Activated CD8-positive, alpha-beta memory T cell treated with anti-CD3 and anti-CD28 coated beads for 36 hours (primary cell): ENCODE data around the gene E2F4. TPM values are rescaled to one million over a fixed set of nuclear protein-coding genes. Genes with fewer than 3 reads are reported as not detected.

Experiments used
- CTCF ChIA-PET: fragments of 350-600 bp; sonication (Branson Sonifier 250); formaldehyde crosslinking; loops from one replicate; lab custom pipeline; 2021; ENCODE audit warnings: antibody characterized with exemption; lab: Charles Lee
- POLR2A ChIA-PET: fragments of 350-600 bp; sonication (Branson Sonifier 250); formaldehyde crosslinking; loops from one replicate; lab custom pipeline; 2021; ENCODE audit warnings: antibody characterized with exemption; lab: Charles Lee
- total RNA-seq, 2 experiments: library from RNA; stranded (reverse); gene quantifications; one replicate each; pipeline ENCODE4 v1.2.3, GENCODE V29; 2021

E2F4 gene
- total RNA-seq, 2 experiments from 2014 or later, result 146 to 151 TPM

- CTCF ChIA-PET, result interaction anchor here (1.3 to 4.8 kb wide), 4 partner anchors 12 to 164 kb away, joined by 3 to 23 read pairs (median 8); partner anchors contain the start of gene NOL3
- POLR2A ChIA-PET, result interaction anchor here (0.6 kb wide), 1 partner anchor 154 kb away, joined by 9 read pairs; no protein-coding TSS in a partner anchor
These were observed 9.7 kb upstream of the E2F4 start for GRCh38 chr16:67182288-67182687.

GRCh38 chr16:67183284-67183626 lies 8.7 kb upstream of the E2F4 start:
- POLR2A ChIA-PET, result interaction anchor here (0.6 to 0.9 kb wide), 2 partner anchors 13 to 43 kb away, joined by 3 read pairs; partner anchors contain the start of genes NOL3 and TMEM208
- CTCF ChIA-PET, result interaction anchor here (0.6 to 4.8 kb wide), 6 partner anchors 8 to 229 kb away, joined by 3 to 23 read pairs (median 14); partner anchors contain the start of gene NOL3

- ChIA-PET CTCF (interaction anchor here (0.6 to 4.8 kb wide), 18 partner anchors 8 to 289 kb away, joined by 3 to 26 read pairs (median 5); partner anchors contain the start of genes HSF4 and NOL3), POLR2A (interaction anchor here (0.6 to 0.9 kb wide), 2 partner anchors 43 to 155 kb away, joined by 3 read pairs; partner anchors contain the start of gene TMEM208)
These were observed 8.1 kb upstream of the E2F4 start, which contains the start of gene MATCAP1 for GRCh38 chr16:67183627-67184452. Gene MATCAP1 (minus strand): TSS chr16:67183963. CDS start chr16:67180610, 3,353 bp downstream.

DNA sequence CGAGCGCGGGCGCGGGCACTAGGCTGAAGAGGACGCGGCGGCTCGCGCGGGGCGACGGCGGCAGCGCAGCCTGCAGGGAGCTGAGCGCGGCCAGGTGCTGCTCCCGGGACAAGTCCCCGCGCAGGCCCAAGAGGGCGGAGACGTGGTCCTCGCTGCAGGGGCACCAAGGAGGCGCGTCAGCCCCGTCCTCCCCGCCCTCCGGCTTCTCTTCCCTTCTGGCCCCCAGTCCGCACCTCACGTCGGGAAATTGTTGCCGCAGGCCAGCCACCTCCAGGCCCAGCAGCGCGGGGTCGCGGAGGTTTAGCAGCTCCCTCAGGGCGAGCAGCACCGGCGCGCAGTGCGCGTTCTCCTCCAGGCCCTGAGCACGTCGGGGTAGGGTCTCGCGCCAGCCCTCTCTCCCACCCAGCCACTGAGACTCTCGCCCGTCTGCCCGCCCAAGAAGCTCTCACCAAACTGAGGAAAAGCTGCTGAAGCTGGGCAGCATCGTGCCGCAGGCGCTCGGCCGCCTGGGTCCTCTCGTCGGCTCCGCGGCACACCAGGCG lies 7.4 kb upstream of the E2F4 start:
- CTCF ChIA-PET, result interaction anchor here (0.6 to 4.8 kb wide), 28 partner anchors 9 to 289 kb away, joined by 3 to 26 read pairs (median 5); partner anchors contain the start of genes B3GNT9, FBXL8, HSF4 and NOL3

GRCh38 chr16:67184995-67185650 lies 6.8 kb upstream of the E2F4 start:
- POLR2A ChIA-PET, result interaction anchor here (0.5 to 1.2 kb wide), 4 partner anchors 11 to 357 kb away, joined by 3 to 8 read pairs (median 3); no protein-coding TSS in a partner anchor
- CTCF ChIA-PET, result interaction anchor here (0.6 to 4.8 kb wide), 32 partner anchors 10 to 290 kb away, joined by 3 to 26 read pairs (median 5); partner anchors contain the start of genes B3GNT9, FBXL8, HSF4 and NOL3

More for the DNA sequence above, 7.4 kb upstream of the E2F4 start:
- POLR2A ChIA-PET, result interaction anchor here (0.6 to 1.2 kb wide), 3 partner anchors 25 to 167 kb away, joined by 3 read pairs; no protein-coding TSS in a partner anchor

- ChIA-PET CTCF (interaction anchor here (0.6 to 4.8 kb wide), 24 partner anchors 10 to 291 kb away, joined by 3 to 26 read pairs (median 5); partner anchors contain the start of genes B3GNT9, FBXL8, HSF4 and NOL3), POLR2A (interaction anchor here (0.5 to 1.2 kb wide), 3 partner anchors 12 to 357 kb away, joined by 3 to 8 read pairs (median 3); no protein-coding TSS in a partner anchor)
These were observed 6.3 kb upstream of the E2F4 start for GRCh38 chr16:67185651-67186134.

DNA sequence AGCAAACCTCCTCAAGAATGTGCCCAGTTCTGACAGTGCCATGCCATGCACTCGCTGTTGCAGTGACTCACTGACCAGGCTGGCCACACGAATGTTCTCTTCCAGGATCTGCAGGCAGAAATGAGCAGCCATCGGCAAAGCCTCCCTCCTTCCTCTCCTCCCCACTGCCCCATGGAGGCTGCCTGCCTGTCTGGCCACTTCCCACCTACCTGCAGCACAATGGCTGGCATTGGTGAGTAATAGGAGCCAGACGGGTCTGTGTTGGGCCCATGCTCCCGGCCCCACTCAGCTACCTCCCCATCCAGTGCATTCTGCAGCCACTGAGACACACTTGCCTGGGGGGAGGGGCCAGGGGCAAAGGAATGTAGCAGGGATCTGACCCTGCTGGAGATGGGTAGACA lies 5.4 kb upstream of the E2F4 start:
- ChIA-PET POLR2A (no interaction called here), CTCF (interaction anchor here (0.6 to 1.1 kb wide), 2 partner anchors 14 to 168 kb away, joined by 3 to 4 read pairs; no protein-coding TSS in a partner anchor)

GRCh38 chr16:67187175-67187890 lies 4.6 kb upstream of the E2F4 start:
- ChIA-PET CTCF (interaction anchor here (1.1 to 1.4 kb wide), 3 partner anchors 11 to 169 kb away, joined by 3 to 5 read pairs (median 3); no protein-coding TSS in a partner anchor), POLR2A (no interaction called here)

- ChIA-PET POLR2A (interaction anchor here (0.6 kb wide), 1 partner anchor 69 kb away, joined by 9 read pairs; no protein-coding TSS in a partner anchor), CTCF (interaction anchor here (1.0 to 1.4 kb wide), 3 partner anchors 12 to 234 kb away, joined by 3 to 5 read pairs (median 3); no protein-coding TSS in a partner anchor)
These were observed 3.6 kb upstream of the E2F4 start for GRCh38 chr16:67188323-67188722.

DNA sequence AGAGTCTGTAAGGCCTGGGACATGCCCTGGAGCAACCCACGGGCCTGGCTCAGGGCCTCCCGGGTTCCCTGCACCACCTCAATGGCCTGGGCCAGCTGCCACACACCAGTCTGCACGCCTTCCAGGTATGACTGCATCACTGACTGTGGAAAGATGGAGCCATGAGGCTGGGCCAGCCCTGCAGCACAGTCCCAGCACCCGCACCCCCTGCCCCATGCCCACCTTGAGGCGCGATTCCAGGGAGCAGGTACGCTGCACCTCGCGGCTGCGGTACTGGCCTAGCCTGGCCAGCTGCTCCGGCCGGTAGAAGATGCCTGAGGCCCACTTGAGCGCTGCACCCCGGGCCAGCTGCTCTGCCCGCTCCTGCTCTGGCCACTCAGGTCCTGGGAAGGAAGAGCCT lies 3.2 kb upstream of the E2F4 start:
- POLR2A ChIA-PET, result no interaction called here
- CTCF ChIA-PET, result interaction anchor here (1.0 to 1.3 kb wide), 3 partner anchors 14 to 235 kb away, joined by 3 to 5 read pairs (median 3); no protein-coding TSS in a partner anchor

- POLR2A ChIA-PET, result no interaction called here
- CTCF ChIA-PET, result interaction anchor here (1.3 kb wide), 1 partner anchor 35 kb away, joined by 5 read pairs; no protein-coding TSS in a partner anchor
These were observed 1.9 kb upstream of the E2F4 start, which contains the start of gene EXOC3L1 for GRCh38 chr16:67190041-67190440. Gene EXOC3L1 (minus strand): TSS chr16:67190136. CDS start chr16:67189676, 460 bp downstream.

DNA sequence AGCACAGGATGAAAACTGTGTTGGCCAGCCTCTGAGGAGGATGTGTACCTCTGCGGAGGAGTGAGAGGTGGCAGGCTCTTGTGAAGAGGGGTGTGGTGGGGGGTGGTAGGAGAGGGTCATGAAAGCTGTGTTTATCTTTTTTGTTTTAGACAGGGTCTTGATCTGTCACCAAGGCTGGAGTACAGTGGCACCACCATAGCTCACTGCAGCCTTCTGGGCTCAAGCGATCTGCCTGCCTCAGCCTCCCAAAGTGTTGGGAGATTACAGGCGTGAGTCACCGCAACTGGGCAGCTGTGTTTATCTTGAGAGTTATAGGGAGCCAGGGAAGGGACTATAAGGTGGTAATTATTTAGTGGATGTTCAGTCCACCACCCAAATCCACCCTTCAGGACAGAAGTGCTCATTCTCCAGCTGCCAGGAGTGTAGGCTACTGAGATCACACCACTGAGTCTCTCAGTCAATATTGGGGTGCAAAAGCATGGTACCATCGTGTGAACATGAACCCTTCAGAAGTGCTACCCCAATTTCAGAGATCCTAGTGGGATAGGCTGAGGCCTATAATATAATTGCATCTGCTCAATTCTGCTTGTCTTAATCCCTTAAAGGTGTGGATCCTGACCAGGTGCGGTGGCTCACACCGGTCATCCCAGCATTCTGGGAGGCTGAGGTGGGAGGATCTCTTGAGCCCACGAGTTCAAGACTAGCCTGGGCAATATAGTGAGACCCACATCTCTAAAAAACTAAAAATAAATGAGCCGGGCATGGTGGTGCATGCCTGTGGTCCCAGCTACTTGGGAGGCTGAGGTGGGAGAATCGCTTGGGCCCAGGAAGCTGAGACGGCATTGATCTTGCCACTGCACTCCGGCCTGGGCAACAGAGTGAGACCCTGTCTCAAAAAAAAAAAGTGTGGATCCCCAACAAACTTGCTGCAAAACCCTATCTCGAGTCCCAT lies 1.2 kb upstream of the E2F4 start:
- CTCF ChIA-PET, result interaction anchor here (1.3 kb wide), 1 partner anchor 35 kb away, joined by 5 read pairs; no protein-coding TSS in a partner anchor
- POLR2A ChIA-PET, result no interaction called here

DNA sequence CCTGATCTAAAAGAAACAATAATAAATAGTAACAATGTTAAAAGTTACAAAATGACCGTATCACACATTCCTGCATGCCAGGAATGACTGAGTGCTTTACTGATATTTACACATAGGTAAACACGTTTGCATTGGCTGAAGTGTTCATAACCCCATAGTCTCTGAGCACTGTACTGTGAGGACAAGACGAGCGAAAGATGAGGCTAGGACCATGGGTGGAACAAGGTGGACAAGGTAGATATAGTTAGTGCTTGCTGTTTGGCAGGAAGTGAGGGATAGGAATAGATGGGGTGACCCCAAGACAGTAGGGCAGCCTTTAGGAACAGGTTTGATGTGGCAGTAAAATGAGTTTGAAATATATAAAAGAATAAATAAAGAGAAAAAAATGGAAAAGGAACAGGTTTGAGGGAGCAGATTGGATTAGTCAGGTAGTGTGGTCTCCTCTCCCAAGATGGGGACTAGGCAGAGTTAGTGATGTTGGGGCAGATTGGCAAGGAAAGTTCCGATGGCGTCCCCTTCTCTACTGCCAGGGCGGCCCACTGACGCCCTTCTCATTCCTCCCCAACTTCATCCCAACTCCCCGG lies 452 bp upstream of the E2F4 start:
- CTCF ChIA-PET, result no interaction called here
- POLR2A ChIA-PET, result interaction anchor here (0.6 kb wide), 1 partner anchor 117 kb away, joined by 3 read pairs; no protein-coding TSS in a partner anchor

GRCh38 chr16:67192781-67193361 lies 916 bp downstream of the E2F4 start:
- POLR2A ChIA-PET, result interaction anchor here (0.5 to 0.9 kb wide), 3 partner anchors 15 to 165 kb away, joined by 3 to 5 read pairs (median 5); no protein-coding TSS in a partner anchor
- CTCF ChIA-PET, result interaction anchor here (0.8 to 1.4 kb wide), 6 partner anchors 8 to 215 kb away, joined by 3 to 4 read pairs (median 3); no protein-coding TSS in a partner anchor

- CTCF ChIA-PET, result interaction anchor here (1.4 kb wide), 1 partner anchor 53 kb away, joined by 3 read pairs; no protein-coding TSS in a partner anchor
- POLR2A ChIA-PET, result interaction anchor here (0.9 kb wide), 1 partner anchor 19 kb away, joined by 3 read pairs; no protein-coding TSS in a partner anchor
These were observed 1.6 kb downstream of the E2F4 start for GRCh38 chr16:67193536-67193935.
